Activated CD8-positive, alpha-beta memory T cell treated with anti-CD3 and anti-CD28 coated beads for 48 hours (primary cell): ENCODE measurements around the gene TM9SF1.

Experiments
- DNase-seq, 3 experiments: peaks; one replicate each; pipeline ENCODE4 v3.0.0-alpha.2; 2020; ENCODE audit warnings: low read depth in 2 of 3, low spot score in 2 of 3

Gene TM9SF1

DNA sequence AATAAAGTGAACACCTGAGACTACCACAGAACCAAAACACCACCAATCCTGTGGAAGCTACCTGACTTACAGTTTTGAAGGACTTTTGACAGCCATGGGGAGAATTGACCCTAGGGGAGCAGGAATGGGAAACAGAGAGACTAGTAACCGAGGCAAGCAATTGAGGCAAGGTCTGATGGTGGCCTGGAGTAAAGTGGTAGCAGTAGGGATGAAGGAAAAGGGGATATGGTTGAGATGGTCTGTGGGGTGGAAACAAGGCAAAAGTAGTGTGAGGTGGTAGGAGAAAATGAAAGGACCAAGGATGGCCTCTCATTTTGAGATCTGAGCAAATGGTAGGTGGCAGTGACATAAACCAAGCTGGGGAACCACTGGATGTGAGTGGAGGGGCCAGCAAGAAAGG, 38.4 kb downstream of the TM9SF1 start:
- DNase-seq, result no peak

DNA sequence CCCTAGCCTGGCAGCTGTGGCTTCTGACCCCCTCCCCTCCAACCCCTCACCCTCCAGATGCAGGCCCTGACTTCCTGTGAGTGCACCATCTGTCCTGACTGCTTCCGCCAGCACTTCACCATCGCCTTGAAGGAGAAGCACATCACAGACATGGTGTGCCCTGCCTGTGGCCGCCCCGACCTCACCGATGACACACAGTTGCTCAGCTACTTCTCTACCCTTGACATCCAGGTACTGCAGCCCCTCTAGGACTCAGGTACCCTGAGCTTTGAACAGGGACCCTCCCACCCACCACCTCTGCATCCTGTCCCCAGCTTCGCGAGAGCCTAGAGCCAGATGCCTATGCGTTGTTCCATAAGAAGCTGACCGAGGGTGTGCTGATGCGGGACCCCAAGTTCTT, 40.1 kb downstream of the TM9SF1 start:
- no peak for DNase-seq

DNA sequence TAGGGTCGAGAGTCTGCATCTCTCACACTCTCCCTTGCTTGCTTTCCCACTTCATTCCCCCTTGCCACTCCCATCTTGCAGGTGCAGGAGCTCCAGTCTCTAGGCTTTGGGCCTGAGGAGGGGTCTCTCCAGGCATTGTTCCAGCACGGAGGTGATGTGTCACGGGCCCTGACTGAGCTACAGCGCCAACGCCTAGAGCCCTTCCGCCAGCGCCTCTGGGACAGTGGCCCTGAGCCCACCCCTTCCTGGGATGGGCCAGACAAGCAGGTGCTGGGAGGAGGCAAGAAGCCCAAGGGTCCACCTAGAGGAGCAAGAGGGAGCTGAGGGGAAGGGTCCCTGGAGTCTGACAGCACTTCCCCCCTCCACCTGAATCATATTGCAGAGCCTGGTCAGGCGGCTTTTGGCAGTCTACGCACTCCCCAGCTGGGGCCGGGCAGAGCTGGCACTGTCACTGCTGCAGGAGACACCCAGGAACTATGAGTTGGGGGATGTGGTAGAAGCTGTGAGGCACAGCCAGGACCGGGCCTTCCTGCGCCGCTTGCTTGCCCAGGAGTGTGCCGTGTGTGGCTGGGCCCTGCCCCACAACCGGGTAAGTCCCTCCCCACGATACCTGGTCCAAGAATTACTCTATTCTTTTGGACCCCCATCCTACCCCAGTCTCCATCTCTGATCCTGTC, 43.7 kb downstream of the TM9SF1 start:
- no peak for DNase-seq

DNA sequence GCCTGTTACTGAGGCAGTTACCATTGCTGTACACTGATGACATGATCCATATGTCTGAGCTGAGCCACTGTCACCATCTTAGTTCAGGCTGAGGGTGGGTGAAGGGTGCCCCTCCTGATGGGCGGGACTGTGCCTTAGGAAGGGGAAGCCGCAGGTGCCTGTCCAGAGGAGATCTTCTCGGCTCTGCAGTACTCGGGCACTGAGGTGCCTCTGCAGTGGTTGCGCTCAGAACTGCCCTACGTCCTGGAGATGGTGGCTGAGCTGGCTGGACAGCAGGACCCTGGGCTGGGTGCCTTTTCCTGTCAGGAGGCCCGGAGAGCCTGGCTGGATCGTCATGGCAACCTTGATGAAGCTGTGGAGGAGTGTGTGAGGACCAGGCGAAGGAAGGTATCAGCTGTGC, 44.2 kb downstream of the TM9SF1 start:
- DNase-seq, result no peak

DNA sequence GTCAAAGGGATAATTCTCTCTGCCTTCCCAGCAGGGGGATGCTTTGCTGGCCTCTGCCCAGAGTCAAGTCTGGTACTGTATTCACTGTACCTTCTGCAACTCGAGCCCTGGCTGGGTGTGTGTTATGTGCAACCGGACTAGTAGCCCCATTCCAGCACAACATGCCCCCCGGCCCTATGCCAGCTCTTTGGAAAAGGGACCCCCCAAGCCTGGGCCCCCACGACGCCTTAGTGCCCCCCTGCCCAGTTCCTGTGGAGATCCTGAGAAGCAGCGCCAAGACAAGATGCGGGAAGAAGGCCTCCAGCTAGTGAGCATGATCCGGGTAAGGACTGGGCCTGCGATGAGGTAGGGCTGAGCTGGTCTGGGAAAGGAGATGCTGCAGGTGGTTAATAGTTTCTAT, 44.7 kb downstream of the TM9SF1 start:
- DNase-seq, result no peak

DNA sequence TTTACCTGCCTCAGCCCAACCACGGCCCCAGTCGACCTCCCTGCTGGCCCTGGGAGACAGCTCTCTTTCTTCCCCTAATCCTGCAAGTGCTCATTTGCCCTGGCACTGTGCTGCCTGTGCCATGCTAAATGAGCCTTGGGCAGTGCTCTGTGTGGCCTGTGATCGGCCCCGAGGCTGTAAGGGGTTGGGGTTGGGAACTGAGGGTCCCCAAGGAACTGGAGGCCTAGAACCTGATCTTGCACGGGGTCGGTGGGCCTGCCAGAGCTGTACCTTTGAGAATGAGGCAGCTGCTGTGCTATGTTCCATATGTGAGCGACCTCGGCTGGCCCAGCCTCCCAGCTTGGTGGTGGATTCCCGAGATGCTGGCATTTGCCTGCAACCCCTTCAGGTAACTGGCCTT, 45.2 kb downstream of the TM9SF1 start:
- no peak for DNase-seq

DNA sequence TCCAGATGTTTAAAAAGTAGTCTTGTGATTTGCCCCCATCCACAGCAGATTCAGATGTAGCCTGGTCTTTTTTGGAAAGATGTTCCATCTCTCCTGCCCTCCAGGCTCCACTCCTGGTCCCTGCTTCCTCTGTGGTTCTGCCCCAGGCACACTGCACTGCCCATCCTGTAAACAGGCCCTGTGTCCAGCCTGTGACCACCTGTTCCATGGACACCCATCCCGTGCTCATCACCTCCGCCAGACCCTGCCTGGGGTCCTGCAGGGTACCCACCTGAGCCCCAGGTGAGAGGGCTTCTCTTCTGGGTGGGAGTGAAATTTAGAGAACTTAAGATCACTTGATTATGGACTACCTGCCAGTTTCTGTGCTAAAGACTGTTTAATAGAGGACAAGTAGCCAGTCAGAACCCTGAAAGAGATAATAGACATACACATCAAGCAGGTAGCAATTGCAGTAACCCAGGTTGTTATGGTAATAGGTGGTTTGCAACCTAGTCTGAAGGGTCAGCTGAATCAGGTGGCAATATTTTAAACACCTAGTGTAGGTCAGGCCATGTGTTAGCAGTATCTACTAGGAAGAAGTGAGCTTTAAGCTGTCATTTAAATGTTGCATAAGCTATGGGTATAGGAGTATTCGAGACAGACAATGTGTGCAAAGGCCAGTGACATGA, 45.8 kb downstream of the TM9SF1 start:
- no peak for DNase-seq

DNA sequence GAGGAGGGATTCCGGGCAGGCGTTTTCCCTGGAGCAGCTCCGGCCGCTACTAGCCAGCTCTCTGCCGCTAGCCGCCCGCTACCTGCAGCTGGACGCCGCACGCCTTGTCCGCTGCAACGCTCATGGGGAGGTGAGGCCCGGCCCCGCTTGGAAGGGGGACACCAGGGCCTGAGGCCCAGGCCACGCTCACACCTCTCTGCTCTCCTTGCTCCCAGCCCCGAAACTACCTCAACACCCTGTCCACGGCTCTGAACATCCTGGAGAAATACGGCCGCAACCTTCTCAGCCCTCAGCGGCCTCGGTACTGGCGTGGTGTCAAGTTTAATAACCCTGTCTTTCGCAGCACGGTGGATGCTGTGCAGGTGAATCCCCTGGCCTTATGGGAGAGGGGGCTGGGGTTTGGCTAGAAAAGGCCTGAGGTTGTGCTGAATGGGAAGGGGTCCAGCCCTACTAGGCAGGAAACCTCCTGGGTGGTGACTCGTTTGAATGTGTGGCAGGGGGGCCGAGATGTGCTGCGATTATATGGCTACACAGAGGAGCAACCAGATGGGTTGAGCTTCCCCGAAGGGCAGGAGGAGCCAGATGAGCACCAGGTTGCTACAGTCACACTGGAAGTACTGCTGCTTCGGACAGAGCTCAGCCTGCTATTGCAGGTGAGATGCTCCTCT, 47.3 kb downstream of the TM9SF1 start:
- no peak for DNase-seq

DNA sequence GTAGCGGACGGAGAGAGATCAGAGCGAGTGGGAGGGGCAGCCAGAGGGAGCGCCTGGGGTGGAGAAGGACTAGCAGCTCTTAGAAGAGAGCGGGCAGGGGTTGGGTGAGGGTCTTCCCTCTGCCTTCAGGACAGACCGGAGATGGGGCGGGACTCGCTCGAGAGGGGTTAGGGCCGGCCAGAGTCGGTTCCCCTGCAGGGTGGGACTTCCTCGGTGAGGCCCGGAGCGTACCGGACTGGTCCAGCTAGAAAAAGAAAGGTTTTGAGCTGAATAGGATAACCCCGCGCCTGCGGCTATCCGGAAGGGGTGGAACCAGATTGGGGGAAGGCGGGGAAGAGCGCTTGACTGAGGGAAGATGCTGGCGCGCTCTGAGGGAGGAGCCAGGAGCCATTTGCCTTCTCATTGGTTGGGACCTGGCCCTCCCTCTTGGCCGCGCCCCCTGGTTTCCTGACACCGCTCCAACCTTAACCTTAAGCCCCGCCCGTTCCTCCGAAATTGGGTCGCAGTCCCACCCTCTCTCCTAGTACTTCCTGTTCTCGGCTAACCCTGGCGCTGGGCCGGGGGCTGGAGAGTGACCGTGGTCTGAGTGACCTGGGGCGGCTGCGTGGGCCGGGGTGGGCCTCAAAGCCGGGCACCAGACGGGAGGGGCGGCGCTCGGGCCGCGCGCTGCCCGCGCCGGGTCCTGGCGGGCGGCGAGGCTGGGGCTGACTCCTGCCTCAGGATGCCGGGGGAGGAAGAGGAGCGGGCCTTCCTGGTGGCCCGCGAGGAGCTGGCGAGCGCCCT, 48.1 kb downstream of the TM9SF1 start, which contains the start of gene RNF31:
TSS of gene RNF31 (plus strand) at position 521 of the 783 bp plus-strand sequence. CDS start at position 722, 201 bp downstream.
- DNase-seq, result peak; percentile 82 to 93 (median 84)

DNA sequence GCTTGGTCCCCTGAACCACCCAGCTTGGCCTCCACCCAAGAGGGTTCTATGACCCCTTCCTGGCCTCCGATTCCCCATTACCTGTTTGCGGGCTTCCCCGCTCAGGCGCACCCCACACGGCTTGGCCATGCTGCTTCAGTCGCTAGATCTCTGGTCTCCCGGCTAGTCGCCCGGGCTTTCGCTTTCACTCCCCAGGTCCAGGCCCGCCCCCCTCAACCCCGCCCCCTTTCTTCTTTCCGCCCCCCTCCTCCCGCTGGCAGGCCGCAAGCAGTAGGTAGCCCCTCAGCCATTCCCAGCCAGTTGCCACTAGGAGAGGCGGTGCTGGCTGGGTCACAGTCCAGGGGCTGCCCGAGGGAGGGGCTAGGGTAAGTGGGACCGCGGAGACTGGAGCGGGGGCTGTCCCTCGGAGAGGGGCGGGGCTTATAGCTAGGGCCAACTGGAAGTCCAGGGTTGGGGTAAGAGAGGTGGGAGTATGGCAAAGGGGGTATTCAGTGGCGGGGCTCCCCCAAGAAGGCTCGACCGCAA, 48.7 kb downstream of the TM9SF1 start, which contains the start of gene PSME2:
TSS of gene PSME2 (minus strand) at position 158 of the 525 bp plus-strand sequence. CDS start at position 129, 29 bp downstream.
- peak; percentile 74 to 88 (median 80) for DNase-seq

DNA sequence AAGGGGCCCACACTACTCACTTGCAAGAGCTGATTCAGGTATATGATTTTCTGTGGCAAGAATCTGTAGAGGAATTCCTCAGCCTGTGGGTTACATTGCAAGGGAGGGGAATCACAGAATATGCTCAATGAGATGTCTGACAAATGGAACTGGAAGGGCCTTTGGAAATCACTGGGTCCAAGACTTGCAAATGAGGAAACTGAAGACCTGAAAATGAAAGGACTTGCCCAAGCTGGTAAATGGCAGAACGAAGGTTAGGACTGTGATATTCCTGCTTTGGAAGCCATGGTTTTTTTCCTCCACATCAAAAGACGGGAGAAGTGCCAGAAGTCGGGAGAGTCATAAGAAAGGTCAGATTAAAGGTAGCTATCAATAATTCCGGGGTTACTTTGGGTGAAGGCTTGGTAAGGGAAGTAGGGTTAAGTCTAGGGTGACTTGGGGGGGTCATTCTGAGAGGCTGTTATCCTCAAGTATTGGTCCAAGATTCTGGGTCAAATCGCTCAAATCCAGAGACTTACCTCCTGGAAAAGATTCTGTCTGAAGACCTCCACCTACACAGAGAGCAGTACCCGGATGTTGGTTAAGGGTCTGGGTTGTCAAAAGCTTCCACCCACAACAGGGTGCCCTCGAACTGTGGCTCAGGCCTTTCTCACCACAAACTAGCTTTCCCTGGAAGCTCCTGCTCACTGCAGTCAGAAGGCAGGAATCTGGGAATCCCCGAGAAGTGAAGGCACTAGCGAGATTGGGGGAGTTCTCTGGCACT, 49.4 kb downstream of the TM9SF1 start:
- no peak for DNase-seq

DNA sequence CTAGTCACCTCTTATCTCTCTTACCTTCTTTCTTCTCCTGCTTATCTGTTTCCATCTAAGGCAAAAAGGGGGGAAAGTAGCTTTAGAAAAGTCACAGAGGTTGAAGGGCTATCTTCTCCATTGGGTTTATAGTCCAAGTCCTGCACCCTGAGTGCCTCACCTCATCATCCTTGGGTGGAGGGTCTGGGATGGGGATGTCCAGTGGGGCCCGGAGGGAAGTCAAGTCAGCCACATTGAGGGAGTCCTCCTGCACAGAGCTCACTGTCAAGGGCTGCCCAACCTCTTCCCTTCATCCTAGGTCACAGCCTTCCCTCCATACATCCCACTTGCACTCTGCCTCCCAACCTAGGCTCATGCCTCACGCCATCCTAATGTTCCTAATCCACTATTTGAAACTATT, 50.0 kb downstream of the TM9SF1 start:
- no peak for DNase-seq

DNA sequence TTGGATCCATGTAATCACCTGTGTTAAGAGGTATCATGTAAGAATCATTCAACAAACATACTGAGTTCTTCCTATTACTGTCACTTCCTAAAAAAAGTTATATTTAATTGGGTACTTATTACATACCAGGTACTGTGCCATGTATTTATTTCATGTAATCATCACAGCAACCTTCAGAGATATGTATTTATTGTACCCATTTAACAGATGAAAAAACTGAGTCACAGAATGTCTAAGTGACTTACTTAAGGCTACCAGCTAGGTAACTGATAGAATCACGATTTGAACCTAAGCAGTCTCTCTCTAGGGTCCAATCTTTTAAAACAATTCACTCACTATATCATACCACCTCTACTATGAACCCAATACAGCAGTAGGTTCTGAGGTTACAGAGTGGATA, 50.8 kb downstream of the TM9SF1 start:
- DNase-seq, result no peak

DNA sequence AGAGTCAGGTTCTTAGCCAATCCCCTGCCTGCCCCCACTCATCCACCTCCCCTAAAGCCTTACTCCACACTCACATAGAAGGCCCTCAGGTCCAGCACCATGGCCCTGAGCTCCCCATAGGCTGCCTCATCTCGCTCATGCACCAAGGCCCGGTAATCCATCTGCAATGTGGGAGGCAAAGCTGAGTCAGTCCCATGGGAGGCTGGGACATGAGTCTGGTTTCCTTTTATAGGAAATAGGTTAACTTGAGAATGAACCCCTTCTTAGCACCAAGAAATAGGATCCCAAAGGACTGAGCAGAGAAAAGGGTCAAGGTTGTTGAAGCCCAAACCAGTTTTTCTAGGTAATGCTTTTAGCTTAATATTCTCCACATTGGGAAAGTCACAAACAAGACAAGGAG, 51.7 kb downstream of the TM9SF1 start:
- DNase-seq, result no peak

DNA sequence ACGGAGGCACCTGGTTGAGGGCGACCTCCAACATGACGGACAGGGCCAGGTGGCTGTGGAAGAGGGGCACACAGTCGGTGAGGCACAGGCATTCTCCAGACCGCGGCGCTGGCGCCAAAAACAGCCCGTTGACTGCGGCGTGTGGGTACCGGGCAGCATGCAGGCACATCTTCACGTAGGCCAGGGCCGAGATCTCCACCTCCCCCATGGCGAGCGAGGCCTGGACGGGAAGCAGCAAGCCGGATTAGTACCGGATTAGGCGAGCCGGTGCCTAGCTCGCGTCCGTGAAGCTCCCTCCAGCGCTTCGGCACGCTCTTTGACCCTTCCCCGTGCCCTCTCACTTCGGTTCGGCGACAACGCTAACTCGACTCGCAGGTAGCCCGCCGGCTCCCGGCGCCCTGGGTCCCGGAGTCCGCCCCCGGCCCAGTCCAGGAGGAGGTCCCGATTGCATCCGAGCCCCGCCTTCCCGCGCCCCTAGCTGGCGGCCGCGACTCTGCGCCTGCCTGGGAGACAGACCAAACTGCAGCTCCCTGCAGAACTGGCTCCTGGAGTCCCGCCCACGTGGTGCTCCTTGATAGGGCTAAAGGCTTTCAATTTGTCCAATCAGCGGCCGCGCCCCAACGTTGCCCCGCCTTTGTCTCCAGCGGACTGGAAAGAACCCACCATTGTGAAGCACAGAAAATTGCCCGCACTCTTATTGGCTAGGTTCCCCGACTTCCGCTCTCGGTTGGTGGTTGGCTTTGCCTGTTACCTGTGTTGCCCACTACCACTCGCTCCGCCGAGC, 54.0 kb downstream of the TM9SF1 start, which contains the start of gene EMC9:
TSS of gene EMC9 (minus strand) at position 495 of the 784 bp plus-strand sequence. CDS start at position 208, 287 bp downstream.
- DNase-seq, result peak; percentile 97 to 98 (median 97)

DNA sequence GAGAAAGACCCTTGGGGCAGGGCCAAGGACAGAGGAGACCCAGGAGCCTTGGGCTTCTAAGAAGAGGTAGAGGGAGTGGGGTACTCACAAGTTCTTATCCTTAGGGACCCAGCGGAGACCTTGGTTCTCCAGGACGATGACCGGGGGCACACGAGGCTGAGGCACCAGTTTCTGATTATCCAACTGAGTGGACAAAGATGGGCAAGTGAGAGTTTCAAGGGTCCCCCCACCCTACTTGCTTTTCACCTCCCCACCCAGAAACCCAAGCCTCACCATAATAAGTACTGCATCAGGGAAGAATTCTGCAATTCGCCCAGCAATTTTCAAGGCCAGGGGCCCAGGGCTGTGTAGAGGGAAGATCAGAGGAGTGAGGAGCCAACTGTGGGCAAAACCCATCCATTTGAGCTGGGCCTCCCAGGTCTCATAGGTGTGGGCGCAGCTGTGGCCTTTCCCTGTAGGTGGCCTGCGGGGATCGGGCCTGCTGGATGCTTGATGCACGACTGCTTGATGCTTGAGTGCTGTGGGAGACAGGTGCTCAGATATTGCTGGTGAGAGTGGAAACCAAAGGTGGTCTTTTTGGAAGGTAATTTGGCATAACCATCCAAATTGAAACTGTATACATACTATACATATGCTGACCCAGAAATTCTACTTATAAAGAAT, 55.8 kb downstream of the TM9SF1 start:
- no peak for DNase-seq
